HS-27A (cell line): Measurements from ENCODE around the gene CCDC112.

Experiments
- DNase-seq: peaks from one replicate; pipeline ENCODE4 v3.0.0-alpha.2; 2012; ENCODE audit warnings: low read depth, missing footprints

The CCDC112 gene

GRCh38 chr5:115317736-115318135 is 21.3 kb upstream of the CCDC112 start:
- no peak for DNase-seq

GRCh38 chr5:115317320-115317719 is 20.9 kb upstream of the CCDC112 start:
- no peak for DNase-seq

- DNase-seq = no peak
Observed at GRCh38 chr5:115313632-115314031, 17.2 kb upstream of the CCDC112 start.

GRCh38 chr5:115313052-115313451 is 16.6 kb upstream of the CCDC112 start:
- DNase-seq = no peak

- peak; percentile 23 for DNase-seq
Observed at GRCh38 chr5:115309751-115310370, 13.4 kb upstream of the CCDC112 start.

GRCh38 chr5:115308815-115309214 is 12.4 kb upstream of the CCDC112 start:
- DNase-seq = no peak

GRCh38 chr5:115306011-115306536 is 9.6 kb upstream of the CCDC112 start:
- DNase-seq = no peak

GRCh38 chr5:115304496-115304895 is 8.0 kb upstream of the CCDC112 start:
- DNase-seq = no peak

GRCh38 chr5:115298811-115299210 is 2.4 kb upstream of the CCDC112 start:
- no peak for DNase-seq

GRCh38 chr5:115297031-115297430 is 577 bp upstream of the CCDC112 start:
- DNase-seq = no peak

- no peak for DNase-seq
Observed at GRCh38 chr5:115295777-115296123, 704 bp downstream of the CCDC112 start.

GRCh38 chr5:115291397-115291796 is 5.1 kb downstream of the CCDC112 start:
- no peak for DNase-seq

- no peak for DNase-seq
Observed at GRCh38 chr5:115289104-115289503, 7.3 kb downstream of the CCDC112 start.

GRCh38 chr5:115284021-115284420 is 12.4 kb downstream of the CCDC112 start:
- no peak for DNase-seq

- no peak for DNase-seq
Observed at GRCh38 chr5:115282131-115282530, 14.3 kb downstream of the CCDC112 start.

- DNase-seq = no peak
Observed at GRCh38 chr5:115274584-115274983, 21.9 kb downstream of the CCDC112 start.

GRCh38 chr5:115272297-115272958 is 24.0 kb downstream of the CCDC112 start:
- no peak for DNase-seq

GRCh38 chr5:115271295-115272050 is 25.0 kb downstream of the CCDC112 start:
- no peak for DNase-seq

- DNase-seq = no peak
Observed at GRCh38 chr5:115267617-115268016, 28.8 kb downstream of the CCDC112 start.

- no peak for DNase-seq
Observed at GRCh38 chr5:115265220-115265619, 31.2 kb downstream of the CCDC112 start.

- no peak for DNase-seq
Observed at GRCh38 chr5:115264786-115265185, 31.7 kb downstream of the CCDC112 start.

- DNase-seq = no peak
Observed at GRCh38 chr5:115263078-115263380, 33.4 kb downstream of the CCDC112 start.
